ENCODE data around the gene POLD2.

POLD2 gene

DNA sequence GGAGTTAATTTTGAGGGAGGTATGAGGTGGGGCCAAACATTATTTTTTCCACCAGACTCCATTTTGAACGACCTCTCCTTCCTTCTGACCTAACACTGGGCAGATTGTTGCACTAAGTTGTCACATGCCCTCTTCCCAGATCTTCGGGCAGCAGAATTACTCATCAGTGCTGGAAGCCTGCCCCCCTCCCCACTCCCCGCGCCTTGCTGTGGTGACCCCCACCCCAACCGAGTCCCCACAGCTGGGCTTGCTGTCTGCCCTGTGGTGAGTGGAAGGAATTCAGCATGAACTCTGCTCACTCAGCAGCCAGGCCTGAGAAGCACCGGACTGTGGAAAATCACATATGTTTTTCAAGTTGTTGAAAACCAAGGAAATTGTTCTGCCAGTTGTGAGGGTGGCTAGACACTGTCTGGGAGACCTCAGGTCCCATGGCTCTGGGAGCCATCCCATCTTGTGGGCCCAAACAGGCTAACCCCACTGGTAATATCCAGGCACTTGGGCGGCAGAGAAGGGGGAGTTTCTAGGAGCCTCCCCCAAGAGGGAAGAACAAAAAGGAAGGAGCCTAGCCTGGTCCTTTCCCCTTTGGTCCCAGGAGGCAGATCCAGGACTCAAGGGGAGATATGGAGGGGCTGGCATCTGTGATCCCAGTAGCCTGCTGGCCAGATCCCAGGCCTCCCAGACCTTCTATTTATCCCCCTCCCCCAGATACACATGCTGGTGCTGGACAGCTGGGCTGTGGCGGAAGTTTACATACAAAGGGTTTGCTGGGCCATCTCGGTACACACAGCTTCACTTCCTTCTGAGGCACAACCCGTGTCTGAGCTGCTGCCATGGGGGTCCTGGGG, 22.7 kb downstream of the POLD2 start:
- Histone ChIP-seq H3K4me1 (ENCODE audit: insufficient read depth, low read length) (peaks cover 9% of the 10 kb centered on the region; the same call in 1 of the 2 replicates), H3K36me3 (ENCODE audit: insufficient read depth, low read length) (no peaks in the 10 kb centered on the region), H3K9ac (ENCODE audit: low read depth, low read length) (no peak overlapping the region), H3K9me3 (ENCODE audit: control insufficient read depth, insufficient read depth, low read length) (no peaks in the 10 kb centered on the region)

GRCh38 chr7:44099669-44100068, 23.7 kb downstream of the POLD2 start:
- Histone ChIP-seq H3K36me3 (ENCODE audit: insufficient read depth, low read length) (no peaks in the 10 kb centered on the region), H3K9ac (ENCODE audit: low read depth, low read length) (no peak overlapping the region), H3K4me1 (ENCODE audit: insufficient read depth, low read length) (peaks cover 6% of the 10 kb centered on the region; the same call in 1 of the 2 replicates), H3K9me3 (ENCODE audit: control insufficient read depth, insufficient read depth, low read length) (no peaks in the 10 kb centered on the region)

DNA sequence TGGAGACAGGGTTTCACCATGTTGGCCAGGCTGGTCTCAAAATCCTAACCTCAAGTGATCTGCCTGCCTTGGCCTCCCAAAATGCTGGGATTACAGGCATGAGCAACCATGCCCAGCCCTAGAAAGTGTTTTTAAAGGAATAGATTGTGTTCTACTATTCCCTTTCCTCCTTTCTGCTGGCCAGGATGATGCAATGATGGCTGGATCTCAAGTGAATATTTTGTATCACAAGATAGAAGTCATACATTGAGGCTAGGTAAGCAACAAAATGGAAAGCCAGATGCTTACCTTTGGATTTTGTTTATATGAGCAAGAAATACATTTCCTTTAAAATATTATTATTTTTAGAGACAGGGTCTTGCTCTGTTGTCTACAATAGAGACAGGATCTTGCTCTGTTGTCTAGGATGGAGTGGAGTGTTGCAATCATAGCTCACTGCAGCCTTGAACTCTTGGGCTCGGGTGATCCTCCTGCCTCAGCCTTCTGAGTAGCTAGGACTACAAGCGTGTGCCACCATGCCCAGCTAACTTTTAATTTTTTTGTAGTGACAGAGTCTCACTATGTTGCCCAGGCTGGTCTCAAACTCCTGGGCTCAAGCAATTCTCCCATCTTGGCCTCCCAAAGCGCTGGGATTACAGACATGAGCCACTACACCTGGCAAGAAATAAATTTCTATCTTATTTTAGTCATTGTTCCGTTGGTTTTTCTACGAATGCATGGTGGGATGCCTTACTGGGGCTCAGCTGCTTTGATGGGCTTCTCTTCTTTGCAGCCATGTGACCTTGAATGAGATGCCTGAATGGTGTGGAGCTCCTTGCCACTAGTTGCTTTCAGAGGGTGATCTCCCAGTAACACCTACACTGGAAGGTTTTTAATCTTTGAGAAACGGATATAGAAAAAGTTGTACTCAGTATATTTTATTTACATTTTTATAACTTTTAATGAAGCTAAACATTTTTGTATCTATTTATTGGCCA, 25.0 kb downstream of the POLD2 start:
- Histone ChIP-seq H3K4me1 (ENCODE audit: insufficient read depth, low read length) (peaks cover 6% of the 10 kb centered on the region; the same call in 1 of the 2 replicates), H3K36me3 (ENCODE audit: insufficient read depth, low read length) (no peaks in the 10 kb centered on the region), H3K9ac (ENCODE audit: low read depth, low read length) (no peak overlapping the region), H3K9me3 (ENCODE audit: control insufficient read depth, insufficient read depth, low read length) (no peaks in the 10 kb centered on the region)

- H3K4me1 ChIP-seq (ENCODE audit: insufficient read depth, low read length), result peaks cover 6% of the 10 kb centered on the region; the same call in 1 of the 2 replicates
- H3K36me3 ChIP-seq (ENCODE audit: insufficient read depth, low read length), result no peaks in the 10 kb centered on the region
- no peak overlapping the region for H3K9ac ChIP-seq (ENCODE audit: low read depth, low read length)
- H3K9me3 ChIP-seq (ENCODE audit: control insufficient read depth, insufficient read depth, low read length), result no peaks in the 10 kb centered on the region
Observed at GRCh38 chr7:44097064-44097932, 26.1 kb downstream of the POLD2 start.

GRCh38 chr7:44096326-44096881, 26.9 kb downstream of the POLD2 start:
- no peak overlapping the region for H3K9ac ChIP-seq (ENCODE audit: low read depth, low read length)
- no peaks in the 10 kb centered on the region for H3K36me3 ChIP-seq (ENCODE audit: insufficient read depth, low read length)
- H3K9me3 ChIP-seq (ENCODE audit: control insufficient read depth, insufficient read depth, low read length), result no peaks in the 10 kb centered on the region
- H3K4me1 ChIP-seq (ENCODE audit: insufficient read depth, low read length), result peaks cover 6% of the 10 kb centered on the region; the same call in 1 of the 2 replicates

DNA sequence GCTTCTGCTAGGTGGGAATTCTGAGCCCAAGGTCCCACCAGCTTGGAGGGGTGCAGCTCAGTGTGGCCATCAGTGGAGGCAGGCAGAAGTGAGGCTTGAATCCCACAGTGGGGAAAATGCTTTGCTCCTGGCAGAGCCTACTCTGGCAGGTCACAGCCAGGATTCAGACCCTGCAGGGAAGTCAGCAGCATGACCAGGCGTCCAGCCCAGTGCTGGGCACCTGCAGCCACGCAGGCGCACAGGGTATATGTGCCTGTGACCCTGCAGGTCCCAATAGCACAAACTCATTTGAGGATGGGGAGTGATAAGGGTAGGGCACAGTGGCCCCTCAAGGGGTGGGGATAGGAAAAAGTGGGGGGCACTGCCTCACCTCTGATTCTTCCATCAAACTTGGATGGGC, 27.6 kb downstream of the POLD2 start:
- Histone ChIP-seq H3K9me3 (ENCODE audit: control insufficient read depth, insufficient read depth, low read length) (no peaks in the 10 kb centered on the region), H3K9ac (ENCODE audit: low read depth, low read length) (no peak overlapping the region), H3K4me1 (ENCODE audit: insufficient read depth, low read length) (peaks cover 3% of the 10 kb centered on the region; the same call in 1 of the 2 replicates), H3K36me3 (ENCODE audit: insufficient read depth, low read length) (no peaks in the 10 kb centered on the region)

- no peaks in the 10 kb centered on the region for H3K4me1 ChIP-seq (ENCODE audit: insufficient read depth, low read length)
- no peaks in the 10 kb centered on the region for H3K36me3 ChIP-seq (ENCODE audit: insufficient read depth, low read length)
- no peaks in the 10 kb centered on the region for H3K9me3 ChIP-seq (ENCODE audit: control insufficient read depth, insufficient read depth, low read length)
- H3K9ac ChIP-seq (ENCODE audit: low read depth, low read length), result no peak overlapping the region
Observed at GRCh38 chr7:44094883-44095592, 28.3 kb downstream of the POLD2 start.

GRCh38 chr7:44094365-44094764, 29.0 kb downstream of the POLD2 start:
- H3K9me3 ChIP-seq (ENCODE audit: control insufficient read depth, insufficient read depth, low read length), result no peaks in the 10 kb centered on the region
- no peaks in the 10 kb centered on the region for H3K36me3 ChIP-seq (ENCODE audit: insufficient read depth, low read length)
- no peak overlapping the region for H3K9ac ChIP-seq (ENCODE audit: low read depth, low read length)
- no peaks in the 10 kb centered on the region for H3K4me1 ChIP-seq (ENCODE audit: insufficient read depth, low read length)

- Histone ChIP-seq H3K36me3 (ENCODE audit: insufficient read depth, low read length) (no peaks in the 10 kb centered on the region), H3K9me3 (ENCODE audit: control insufficient read depth, insufficient read depth, low read length) (no peaks in the 10 kb centered on the region), H3K4me1 (ENCODE audit: insufficient read depth, low read length) (no peaks in the 10 kb centered on the region; the same call in 1 of the 2 replicates), H3K9ac (ENCODE audit: low read depth, low read length) (no peak overlapping the region)
Observed at GRCh38 chr7:44093102-44093641, 30.2 kb downstream of the POLD2 start.

DNA sequence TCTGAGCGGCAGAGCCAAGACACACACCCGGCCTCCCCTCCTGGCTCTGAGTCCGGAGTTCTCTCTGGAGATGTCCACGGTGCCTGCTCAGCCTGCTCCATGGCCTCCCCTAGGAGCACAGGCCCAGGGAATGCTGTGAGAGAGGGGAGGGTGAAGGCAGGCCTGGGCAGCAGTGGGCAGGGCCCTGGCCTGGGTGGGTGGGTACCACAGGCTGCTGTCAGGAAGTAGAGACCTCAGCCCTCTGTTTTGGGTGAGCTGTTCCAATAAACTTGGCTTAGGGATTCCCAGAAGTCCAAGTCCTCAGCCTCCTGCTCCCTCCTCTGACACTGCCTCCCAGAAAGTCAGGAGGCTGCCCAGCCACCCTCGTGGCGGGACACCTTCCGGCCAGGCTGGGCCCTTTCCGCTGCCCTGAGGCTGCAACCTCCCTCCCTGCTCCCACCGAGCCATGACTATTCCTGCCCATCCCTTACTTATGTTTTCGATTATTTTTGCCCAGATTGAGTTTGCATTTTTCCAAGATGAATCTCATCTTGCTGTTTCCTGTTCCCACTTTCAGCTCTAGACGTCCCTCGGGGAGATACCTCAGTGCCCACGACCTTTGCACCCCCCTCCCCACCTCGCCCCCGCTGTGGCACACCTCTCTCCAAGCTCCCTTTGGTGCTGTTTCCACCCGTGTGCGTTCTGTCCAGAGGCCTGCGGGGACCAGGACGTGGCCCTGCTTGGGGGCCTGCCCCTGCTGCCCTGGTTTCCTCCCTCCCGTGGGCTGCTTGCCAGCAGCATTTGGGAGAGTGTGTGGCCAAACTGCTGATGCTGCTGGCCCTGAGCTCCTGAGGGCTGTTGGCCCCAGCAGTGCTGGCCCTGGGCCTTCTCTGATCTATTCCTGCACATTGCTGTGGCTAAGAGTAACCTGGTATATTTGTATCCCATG, 35.2 kb downstream of the POLD2 start:
- Histone ChIP-seq H3K9me3 (ENCODE audit: control insufficient read depth, insufficient read depth, low read length) (no peaks in the 10 kb centered on the region), H3K36me3 (ENCODE audit: insufficient read depth, low read length) (no peaks in the 10 kb centered on the region), H3K4me1 (ENCODE audit: insufficient read depth, low read length) (peaks cover 4% of the 10 kb centered on the region; the same call in 1 of the 2 replicates), H3K9ac (ENCODE audit: low read depth, low read length) (no peak overlapping the region; the same call in 1 of the 2 replicates)

DNA sequence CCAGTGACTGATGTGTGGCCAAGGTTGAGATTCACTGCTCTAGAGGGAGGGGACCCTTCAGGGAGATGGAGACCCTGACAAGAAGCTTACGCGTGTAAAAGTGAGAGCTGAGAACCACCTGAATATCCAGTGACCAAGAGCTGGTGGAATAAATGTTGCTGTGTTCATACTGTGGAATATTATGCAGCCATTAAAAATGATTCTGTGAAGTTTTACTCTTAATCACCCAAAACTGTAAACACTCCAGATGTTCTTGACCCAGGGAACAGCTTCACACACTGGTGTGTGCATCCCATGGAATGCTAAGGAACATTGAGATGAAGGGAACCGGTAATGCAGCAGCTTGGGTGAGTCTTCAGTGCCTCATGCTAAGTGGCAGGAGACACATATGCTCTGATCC, 36.7 kb downstream of the POLD2 start:
- no peaks in the 10 kb centered on the region for H3K36me3 ChIP-seq (ENCODE audit: insufficient read depth, low read length)
- H3K9ac ChIP-seq (ENCODE audit: low read depth, low read length), result no peak overlapping the region
- peaks cover 4% of the 10 kb centered on the region; the same call in 1 of the 2 replicates for H3K4me1 ChIP-seq (ENCODE audit: insufficient read depth, low read length)
- H3K9me3 ChIP-seq (ENCODE audit: control insufficient read depth, insufficient read depth, low read length), result no peaks in the 10 kb centered on the region

DNA sequence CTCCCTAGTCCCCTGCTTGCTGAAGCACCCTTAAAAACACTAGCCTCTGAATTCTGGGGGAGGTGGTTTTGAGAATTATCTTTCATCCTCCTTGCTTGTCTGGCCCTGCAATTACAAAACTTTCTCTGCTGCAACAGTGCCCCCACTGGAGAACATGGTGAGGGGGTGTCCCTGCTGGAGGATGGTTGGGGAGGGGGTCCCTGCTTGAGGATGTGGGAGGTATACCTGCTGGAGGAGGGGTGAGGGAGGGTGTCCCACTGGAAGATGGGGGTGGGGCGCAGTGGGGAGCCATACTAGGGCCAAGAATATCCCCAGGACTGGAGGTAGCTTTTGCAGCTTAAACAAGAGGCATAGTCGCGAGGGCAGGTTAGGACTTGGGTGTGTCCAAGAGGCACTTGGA, 37.8 kb downstream of the POLD2 start:
- no peaks in the 10 kb centered on the region for H3K36me3 ChIP-seq (ENCODE audit: insufficient read depth, low read length)
- no peaks in the 10 kb centered on the region for H3K9me3 ChIP-seq (ENCODE audit: control insufficient read depth, insufficient read depth, low read length)
- no peak overlapping the region for H3K9ac ChIP-seq (ENCODE audit: low read depth, low read length)
- H3K4me1 ChIP-seq (ENCODE audit: insufficient read depth, low read length), result peaks cover 4% of the 10 kb centered on the region; the same call in 1 of the 2 replicates

All from ES-I3 (cell line).